Right lung (tissue), 5 donors: ENCODE data around the gene GAREM1. TPM values are rescaled to one million over a fixed set of nuclear protein-coding genes. Genes with fewer than 3 reads are reported as not detected.
A peak's percentile ranks its signal among the peaks of the same experiment; 100 is the strongest.
"Not testable (repeated sequence)": the region's sequence is repeated elsewhere in the genome, so short reads cannot be mapped to it uniquely, and the experiment has no call there.

ENCODE experiments used
- DNase-seq, 2 donors: peaks; one replicate each; pipeline ENCODE4 v3.0.0-alpha.2; 2013
- polyA plus RNA-seq, 5 donors: library from polyadenylated mRNA; unstranded; fragments of 120-200 nt; gene quantifications; one replicate each; pipeline versions ENCODE4 v1.2.1 to v1.2.3, GENCODE V29; 2013; ENCODE audit warnings: inconsistent platforms in 1 of 5, low replicate concordance in 1 of 5; ENCODE audit not compliant: insufficient read length in 5 of 5, insufficient read depth in 1 of 5

The GAREM1 gene
- polyA plus RNA-seq, 5 donors = 9.1 to 16.1 (median 13.0) TPM

DNA sequence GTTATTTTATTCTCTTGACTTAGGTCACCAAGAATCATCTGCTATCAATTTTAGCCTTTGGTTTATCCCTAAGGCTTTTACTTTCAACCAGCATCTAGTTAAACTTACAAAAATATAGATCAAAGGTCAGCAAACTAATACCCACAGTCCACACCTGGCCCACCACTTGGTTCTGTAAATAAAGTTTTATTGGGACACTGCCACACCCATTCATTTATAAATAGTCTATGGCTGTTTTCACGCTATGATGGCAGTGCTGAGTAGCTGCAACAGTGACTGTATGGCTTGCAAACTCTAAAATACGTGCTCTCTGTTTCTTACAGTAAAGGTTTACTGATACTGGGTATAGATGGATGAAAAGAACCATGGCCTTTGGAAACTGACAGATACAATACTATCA is 173.8 kb downstream of the GAREM1 start:
- DNase-seq = no peak

DNA sequence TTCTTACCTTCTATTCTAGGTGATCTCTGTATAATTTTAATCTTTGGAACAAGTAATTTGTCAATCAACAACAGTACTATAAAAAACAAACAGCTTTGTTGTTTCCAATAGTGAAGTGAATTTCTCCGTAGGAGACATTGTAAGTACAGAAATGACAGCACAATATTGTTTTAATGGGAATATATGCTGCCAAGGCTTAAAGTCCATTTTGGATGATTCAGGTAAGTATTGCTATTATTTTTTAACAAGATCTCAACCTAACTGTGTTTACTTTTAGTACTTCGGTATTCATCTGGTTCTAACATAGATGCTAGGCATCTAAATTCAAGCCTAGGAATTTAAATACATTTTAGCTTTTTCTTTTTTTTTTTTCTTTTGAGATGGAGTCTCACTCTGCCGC is 175.1 kb downstream of the GAREM1 start:
- no peak for DNase-seq

DNA sequence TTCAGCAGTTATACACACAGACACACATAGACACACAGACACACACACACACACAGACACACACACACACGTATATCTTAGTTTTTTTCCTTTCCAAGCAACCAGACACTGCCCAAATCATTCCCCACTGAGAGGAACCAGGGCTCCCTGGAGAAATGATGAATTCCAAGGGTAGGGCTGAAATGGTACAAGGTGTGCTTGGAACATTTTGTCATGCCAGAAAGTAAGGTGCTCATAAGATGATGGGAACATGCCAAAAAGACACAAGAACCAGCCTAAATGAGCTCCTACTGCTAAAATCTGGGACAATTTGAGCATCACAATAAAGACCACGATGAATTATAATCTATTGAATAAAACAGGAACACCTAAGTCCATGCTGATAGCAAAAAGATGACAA is 177.6 kb downstream of the GAREM1 start:
- no peak for DNase-seq

DNA sequence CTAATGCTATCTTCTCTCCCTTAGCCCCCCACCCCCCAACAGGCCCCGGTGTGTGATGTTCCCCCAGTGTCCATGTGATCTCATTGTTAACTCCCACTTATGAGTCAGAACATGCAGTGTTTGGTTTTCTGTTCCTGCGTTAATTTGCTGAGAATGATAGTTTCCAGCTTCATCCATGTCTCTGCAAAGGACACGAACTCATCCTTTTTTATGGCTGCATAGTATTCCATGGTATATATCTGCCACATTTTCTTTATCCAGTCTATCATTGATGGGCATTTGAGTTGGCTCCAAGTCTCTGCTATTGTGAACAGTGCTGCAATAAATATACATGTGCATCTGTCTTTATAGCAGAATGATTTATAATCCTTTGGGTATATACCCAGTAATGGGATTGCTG is 179.1 kb downstream of the GAREM1 start:
- not testable (repeated sequence) for DNase-seq

DNA sequence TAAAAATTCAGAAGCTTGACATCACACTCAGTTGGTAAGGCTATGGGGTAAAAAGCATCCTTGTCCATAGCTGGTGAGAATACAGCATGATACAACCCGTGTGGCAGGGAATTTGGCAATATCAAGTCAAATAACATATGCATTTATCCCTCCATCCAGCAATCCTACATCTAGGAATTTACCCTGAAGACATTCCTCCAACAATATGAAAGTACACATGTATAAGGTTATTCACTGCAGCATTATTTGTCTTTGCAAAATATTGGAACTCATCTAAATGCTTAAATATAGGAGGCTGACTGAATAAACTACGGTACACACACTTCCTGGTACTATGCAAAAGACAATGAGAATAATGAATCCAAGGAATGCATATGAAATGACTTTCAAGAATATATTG is 179.9 kb downstream of the GAREM1 start:
- DNase-seq = no peak

DNA sequence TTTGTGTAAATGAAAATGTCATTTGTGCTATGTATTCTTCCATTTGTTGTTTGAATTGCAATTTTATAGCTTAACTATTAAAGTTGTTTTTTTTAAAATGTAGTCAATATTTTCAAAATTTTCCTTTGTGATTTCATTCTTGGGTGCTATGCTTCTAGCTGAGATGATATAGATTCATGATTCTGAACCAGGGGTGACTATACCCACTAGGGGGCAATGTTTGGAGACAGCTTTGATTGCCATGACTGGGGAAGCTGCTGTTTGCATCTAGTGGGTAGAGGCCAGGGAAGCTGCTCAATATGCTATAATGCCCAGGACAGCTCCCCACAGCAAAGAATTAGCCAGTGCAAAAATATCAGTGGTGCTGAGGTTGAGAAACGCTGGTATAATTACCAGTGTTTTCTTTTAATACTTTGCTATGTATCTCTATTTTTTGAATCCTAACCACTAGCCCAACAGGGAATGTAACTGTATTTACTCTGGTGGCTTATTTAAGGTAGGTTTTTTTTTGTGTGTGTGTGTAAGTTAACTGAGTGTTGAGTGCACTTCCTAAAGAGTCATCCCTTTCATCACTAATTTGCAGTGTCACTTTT is 181.1 kb downstream of the GAREM1 start:
- peak; percentile 31 to 49 for DNase-seq

DNA sequence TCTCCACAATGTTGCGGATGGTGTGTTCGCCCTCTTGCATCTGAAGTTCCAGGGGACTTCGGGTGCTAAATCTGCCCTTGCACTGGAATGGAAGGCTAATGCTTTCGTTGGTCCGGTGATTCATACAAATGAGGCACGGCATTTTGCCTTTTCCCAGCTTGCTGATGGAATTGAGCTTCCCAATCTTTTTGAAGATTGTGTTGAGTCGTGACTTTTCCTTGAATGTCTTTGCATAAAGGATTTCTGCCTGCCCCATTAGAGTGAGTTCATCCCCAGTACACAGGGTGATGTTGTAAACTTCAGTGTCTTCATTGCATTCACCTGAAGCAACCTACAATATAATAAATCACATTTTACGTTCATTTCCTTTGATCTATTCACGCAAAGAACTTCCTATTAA is 182.8 kb downstream of the GAREM1 start:
- DNase-seq = no peak

DNA sequence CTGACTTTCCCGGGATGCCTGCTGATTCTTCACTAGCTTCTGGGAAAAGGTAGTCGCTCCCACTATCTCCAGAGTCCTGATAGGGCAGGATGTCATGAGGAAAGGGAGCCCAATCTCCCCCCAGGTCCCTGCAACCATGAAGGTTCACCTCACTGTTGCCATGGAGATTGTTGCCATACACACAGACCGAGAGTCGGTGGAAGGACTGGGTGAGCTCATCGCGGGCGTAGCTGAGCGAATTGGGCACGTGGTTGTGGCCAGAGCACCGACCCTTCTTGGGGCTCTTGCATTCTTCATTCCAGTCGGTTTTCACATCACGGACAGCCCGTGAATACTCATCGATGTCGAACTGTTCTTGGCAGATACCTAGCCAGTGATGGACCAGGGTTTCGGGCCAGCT is 183.4 kb downstream of the GAREM1 start:
- no peak for DNase-seq

DNA sequence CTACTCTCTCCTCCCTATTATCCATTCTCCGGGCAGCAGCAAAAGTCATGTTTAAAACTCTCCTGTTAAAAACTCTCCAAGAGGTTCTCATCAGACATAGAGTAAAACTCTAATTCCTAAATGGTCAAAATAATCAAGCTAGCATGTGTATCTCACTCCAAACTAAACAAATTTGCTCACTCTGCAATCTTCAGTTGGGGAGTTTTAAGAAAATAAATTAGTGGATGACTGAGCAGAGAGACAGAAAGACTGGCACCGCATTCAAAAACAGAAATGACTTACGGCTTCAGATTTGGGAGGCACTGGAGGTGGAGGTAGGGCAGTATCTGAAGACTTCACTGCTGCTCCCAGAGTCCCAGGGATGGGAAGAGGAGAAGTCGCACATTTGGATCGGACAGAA is 183.9 kb downstream of the GAREM1 start:
- no peak for DNase-seq

DNA sequence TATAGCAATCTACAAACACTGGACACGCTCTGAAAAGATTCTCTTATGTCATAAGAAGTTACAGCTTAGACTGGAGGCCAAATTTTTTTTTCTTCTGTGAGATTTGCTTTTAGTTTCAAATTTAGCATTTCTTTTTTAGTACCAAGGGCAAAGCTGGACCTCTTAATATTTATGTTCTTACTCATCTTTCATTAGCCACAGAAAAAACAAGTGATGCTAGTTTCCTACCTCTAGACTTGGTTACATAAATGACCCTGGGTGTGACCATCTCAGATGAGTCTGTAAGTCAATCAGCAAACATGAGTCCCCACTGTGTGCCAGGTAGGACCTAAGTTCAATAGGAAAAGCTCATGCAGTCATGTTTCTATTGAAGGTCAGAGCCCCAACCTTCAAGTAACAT is 186.4 kb downstream of the GAREM1 start:
- DNase-seq = no peak

DNA sequence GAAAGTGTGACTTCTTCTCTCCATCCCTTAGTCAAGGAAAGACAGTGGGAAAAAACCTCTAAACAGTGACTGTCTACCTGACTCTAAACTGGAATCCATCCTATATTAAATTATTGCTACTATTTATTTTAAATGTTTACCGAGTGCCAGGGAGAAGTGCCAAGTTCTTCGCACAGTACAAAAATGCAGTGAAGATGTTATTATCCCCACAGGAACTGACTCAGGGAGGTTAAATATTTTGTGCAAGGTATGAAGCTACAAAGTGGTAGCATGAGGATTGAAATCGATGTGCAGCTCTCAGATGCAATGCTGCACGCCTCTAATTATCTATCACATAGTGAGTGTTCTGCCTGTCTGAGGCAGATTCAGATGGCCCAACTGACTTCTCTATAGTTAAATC is 189.8 kb downstream of the GAREM1 start:
- DNase-seq = no peak

DNA sequence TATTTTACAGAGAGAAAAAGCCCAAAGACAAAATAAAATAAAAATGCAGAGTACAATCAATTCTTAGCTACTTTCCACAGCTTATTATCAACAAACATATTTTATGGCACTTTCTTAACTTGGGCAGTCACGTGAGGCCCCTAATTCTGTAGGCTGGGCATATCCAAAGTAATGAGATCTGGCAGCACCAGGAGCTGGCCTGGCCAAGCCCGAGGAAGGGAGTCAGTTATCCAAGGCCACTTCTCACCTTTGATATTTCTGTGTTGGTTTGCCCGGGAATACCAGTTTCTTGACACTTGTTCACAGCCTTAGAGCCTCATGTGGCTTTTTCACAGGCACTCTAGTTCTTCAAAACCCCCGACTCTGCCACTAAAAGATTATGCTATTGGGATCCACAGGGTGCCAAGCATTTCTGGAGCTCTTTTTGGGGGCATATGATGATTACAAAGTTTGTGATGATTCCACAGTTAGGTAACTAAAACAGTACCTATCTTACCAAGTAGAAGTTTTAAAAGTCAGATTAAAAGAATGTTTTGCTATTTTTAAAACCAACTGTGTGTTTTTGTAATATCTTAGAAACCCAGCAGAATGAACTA is 190.4 kb downstream of the GAREM1 start:
- no peak for DNase-seq

DNA sequence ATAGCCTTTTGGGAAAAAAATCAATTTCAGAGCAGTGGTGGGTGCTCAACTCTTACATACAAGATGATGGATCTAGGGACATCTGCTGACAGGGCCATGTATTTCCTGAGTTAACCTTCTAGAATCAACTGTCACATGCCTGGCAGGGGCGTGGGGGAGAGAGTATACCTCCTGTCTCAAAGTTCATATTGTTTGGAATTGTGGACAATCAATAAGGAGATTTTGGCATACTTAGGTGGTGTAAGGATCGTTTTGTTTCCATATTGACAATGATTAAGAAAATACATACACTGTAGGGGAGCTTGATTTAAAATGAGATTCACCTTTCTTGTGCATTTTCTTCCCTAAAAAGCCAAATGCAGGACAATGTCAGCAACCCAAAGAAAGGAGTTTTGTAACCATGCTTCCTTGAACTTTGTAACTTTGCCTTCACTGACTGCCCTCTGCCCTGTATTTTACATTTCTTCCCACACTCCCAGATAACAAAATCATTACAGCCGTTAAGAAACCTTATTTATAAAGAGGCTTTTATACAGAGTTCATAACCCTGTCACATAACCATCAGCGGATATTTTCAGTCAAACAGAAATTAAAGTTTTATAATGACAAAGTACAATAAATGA is 192.4 kb downstream of the GAREM1 start:
- DNase-seq = no peak

DNA sequence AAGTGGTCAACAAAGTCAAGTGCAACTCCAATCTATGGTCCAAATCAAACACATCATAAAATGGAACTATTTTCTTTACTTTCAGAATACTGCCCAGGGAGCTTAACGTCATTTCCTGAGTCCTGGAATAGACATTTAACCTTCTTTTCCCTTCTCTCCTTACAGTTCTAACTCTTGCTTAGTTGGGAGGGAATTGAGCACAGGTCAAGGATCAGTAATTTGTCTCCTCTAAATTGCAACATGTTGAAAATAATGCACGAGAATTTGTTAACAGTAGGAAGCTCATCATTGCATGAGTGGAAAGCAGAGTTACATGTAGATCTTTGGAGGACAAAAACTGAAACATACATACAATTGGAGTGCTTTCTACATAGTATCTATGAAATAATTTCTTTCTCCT is 193.1 kb downstream of the GAREM1 start:
- no peak for DNase-seq

DNA sequence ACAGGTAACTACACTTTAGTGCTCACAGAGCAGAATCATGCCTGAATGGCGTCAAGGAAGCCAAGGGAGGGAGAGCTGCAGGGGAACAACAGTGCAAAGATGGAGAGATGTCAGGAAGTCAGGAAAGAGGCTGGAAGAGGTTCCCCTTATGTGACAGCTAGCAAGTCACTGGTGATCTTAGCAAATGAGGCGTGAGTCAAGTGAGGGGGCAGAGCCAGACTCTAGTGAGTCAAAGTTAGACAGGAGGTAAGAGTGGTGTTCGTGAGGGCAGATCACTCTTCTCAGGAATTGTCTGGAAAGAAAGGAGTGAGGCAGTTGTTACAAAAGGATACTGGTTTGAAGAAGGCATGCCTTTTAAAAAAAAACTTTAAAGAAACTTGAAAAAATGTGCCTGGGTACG is 193.8 kb downstream of the GAREM1 start:
- DNase-seq = no peak

DNA sequence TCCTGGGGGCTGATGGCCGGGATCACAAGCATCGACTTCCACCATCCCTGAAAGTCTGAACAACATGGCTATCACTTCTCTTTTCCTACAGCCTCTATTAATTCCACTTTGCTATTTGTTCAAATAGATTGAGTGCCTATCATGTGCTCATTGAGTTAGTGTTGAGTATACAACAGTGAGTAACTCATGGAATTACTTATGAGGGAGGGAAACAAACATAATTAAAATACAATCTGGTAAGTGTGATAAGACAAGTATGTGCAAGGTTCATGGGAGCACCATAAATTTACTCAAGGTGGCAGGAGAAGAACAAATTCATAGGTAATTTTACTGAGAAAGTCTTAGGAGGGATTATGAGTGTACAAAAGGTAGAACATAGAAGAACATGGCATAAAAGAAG is 194.4 kb downstream of the GAREM1 start:
- no peak for DNase-seq

DNA sequence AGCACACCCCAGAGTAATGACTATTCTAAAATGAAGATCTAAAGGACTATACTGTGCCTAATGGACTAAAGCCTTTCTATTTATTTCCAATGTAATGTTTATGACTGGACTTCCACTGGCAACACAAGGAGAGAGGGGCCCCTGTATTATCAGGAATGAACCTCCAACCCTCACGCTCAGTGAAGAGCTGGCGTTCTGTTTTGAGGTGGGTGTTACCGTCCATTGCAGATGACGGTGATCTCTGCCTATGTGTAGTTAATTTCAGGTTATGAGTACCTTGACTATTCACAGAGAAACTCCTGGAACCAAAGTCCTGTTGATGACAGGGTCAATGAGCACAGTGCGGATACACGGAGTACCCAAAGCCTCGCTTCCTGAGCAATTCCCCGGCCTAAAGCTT is 195.5 kb downstream of the GAREM1 start:
- DNase-seq = no peak

DNA sequence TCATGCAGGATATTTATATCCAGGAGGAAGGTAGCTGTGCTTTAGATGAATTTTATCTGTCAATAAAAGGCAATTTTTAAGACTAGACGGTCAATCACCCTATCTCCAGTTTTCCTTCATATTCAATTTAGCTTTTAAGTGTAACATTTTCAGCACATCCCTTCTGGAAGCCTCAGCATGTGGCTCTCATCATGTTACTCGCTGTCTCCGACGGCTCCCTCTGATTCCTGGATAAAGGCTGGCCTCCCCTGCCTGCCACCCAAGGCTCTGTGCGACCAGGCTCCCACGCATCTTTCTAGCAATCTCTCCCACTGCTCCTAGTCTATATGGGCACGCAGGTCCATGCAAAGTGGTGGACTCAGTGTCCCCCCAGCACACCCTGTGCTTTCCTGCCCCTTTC is 196.4 kb downstream of the GAREM1 start:
- DNase-seq = no peak

DNA sequence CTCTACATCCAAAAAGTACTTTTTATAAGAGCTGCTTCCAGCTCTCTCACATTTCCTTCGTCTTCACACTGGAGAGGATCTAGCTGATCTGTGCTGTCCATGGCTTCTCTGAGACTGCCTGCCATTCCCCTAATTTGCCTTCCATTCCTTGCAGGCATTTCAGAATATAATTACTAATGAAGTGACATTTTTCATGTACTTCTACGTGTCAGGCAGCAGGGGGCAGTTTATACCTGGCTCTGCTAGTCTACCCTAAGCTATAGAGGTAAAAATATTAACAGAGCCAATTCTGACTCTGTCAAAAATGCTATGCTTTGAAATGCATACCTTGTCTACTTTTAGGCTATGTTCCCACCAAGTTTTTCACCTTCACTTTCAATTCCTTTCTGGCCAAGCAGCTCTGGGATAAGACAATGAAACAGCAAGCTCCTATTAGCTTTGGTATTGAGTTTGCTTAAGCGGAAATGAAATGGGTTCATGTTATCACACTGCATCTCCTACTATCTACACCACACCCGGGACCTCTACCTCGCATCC is 198.9 kb downstream of the GAREM1 start:
- peak in 1 of 2 donors; percentile 26 for DNase-seq

DNA sequence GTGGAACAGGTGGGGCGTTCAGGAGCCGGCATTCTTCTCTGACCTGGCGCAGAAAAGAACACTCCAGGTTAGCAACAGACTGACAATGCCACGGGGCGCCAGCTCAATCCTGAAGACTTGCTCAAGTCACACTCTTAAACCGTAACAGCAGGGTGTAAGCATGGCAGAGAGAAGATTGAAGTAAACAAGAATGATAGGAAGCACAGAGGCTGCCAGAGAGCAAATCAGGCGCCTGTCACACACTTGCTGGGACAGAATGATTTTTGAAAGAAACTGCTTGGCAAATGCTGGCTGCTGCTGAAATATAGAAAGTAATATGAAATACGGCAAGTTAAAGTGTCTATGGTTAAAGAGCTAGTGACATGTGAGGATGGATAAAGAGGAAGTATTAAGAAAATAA is 200.3 kb downstream of the GAREM1 start:
- no peak for DNase-seq

DNA sequence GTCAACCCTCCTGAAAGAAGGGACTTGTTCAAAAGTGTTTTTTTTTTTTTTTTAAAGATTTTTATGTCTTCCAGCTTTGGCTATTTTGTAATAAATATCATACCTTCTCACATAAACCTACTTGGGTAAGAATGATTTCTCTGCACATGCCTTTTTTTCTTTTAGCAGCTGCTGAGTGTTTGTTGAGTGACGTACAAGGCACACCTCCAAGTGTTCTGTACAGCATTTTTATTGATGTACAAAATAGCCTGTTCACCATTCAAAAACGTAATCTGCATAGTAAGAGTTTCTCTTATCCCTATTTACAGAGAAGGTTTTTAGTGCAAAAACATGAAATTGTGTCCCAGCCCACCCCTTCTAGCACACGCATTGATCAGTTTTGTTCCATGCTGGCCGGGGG is 203.2 kb downstream of the GAREM1 start:
- DNase-seq = no peak

DNA sequence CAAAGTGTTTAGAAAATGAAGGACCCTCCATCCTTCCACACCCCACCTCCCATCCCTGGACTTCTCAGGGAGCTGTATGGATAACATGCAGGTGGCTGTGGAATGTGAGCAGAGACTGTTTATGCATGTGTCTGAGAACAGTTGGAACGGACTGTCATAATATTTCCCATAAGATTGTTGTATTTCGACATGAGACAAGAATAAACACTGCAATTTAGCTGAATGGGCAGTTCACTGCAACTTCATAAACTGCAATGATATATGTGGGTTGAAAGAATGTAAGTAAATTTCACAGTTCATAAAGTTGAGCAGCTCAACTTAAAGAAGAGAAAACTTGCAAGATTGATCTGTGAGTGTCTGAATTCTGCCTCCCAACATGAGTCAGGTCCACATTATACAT is 206.3 kb downstream of the GAREM1 start:
- peak; percentile 26 to 47 for DNase-seq

DNA sequence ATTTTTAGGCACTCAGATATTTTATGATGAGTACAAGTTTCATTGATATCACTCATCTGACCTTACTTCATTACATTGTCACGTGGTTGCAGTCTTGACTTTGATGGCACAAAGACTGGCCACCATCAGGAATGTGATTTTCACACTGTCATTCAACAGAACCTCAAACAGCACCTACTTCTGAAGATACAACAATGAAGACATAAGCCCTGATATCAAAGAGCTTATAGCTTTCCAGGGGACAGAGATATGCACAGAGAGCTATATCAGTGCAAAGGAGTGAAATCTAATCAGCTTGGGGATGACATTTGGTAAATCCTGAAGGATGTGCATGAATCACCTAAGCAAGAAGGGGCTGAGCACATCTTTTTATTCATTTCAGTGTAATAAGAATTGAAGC is 208.6 kb downstream of the GAREM1 start:
- no peak for DNase-seq

DNA sequence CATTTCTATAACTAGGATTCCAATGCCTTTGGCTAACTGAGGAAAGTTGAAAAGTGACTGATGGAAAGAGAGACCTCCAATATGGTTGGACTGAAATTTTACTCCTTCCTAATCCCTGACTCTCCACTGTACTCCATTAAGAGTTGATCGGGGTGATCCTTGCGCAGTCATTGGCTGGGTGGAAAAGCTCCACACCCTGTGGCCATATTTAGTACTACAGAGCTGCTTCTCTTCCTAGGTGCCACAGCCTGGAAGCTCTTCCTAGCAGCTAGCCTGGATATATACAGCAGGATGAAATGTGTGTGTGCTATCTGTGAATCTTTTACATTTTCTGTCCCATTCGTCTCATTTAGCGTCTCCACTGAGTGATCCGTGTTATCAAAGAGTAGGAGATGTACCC is 209.7 kb downstream of the GAREM1 start:
- no peak for DNase-seq
